GM23338 (cell line): ENCODE data around the gene UQCR11. TPM values are rescaled to one million over a fixed set of nuclear protein-coding genes. Genes with fewer than 3 reads are reported as not detected.

Source experiments
- ATAC-seq: fragments of 200-7000 bp; cut with Tn5 transposase; 3 replicates; pipeline ENCODE4 v1.9.1; 2020
- DNase-seq: peaks from one replicate; pipeline ENCODE4 v3.0.0-alpha.2; 2015; ENCODE audit warnings: low spot score
- H2AFZ ChIP-seq: fragments of 200-600 bp; sonication (generic); 2 replicates; pipeline ENCODE4 v1.8.0; 2016; ENCODE audit warnings: antibody characterized with exemption, mild to moderate bottlenecking, moderate library complexity
- H3F3A ChIP-seq: fragments of 200-600 bp; sonication (generic); replicated peaks from 2 replicates; pipeline ENCODE4 v1.8.0; 2017; ENCODE audit warnings: antibody characterized with exemption, mixed run types, low read depth
- H3K27ac ChIP-seq: fragments of 200-600 bp; sonication (generic); 2 replicates; pipeline ENCODE4 v1.6.1; 2016; ENCODE audit warnings: low read depth
- H3K27me3 ChIP-seq: fragments of 200-600 bp; sonication (generic); 2 replicates; pipeline ENCODE4 v1.8.0; 2016; ENCODE audit warnings: mild to moderate bottlenecking, mixed run types, moderate library complexity; ENCODE audit not compliant: insufficient read depth
- H3K36me3 ChIP-seq: fragments of 200-600 bp; sonication (generic); 2 replicates; pipeline ENCODE4 v1.8.0; 2016; ENCODE audit warnings: mild to moderate bottlenecking; ENCODE audit not compliant: insufficient read depth
- H3K4me1 ChIP-seq: fragments of 200-600 bp; sonication (generic); 2 replicates; pipeline ENCODE4 v1.8.0; 2016; ENCODE audit warnings: mild to moderate bottlenecking, moderate library complexity; ENCODE audit not compliant: insufficient read depth
- H3K4me2 ChIP-seq: fragments of 200-600 bp; sonication (generic); 2 replicates; pipeline ENCODE4 v1.7.1; 2017; ENCODE audit warnings: mixed run types
- H3K4me3 ChIP-seq: fragments of 200-600 bp; sonication (generic); 2 replicates; pipeline ENCODE4 v1.6.1; 2016; ENCODE audit warnings: mixed run types
- H3K79me2 ChIP-seq: fragments of 200-600 bp; sonication (generic); replicated peaks from 2 replicates; pipeline ENCODE4 v1.8.0; 2017; ENCODE audit warnings: mild to moderate bottlenecking; ENCODE audit not compliant: insufficient read depth
- H3K9me2 ChIP-seq: fragments of 200-600 bp; sonication (generic); 2 replicates; pipeline ENCODE4 v1.8.0; 2017; ENCODE audit not compliant: insufficient read depth
- H4K20me1 ChIP-seq: fragments of 200-600 bp; sonication (generic); replicated peaks from 2 replicates; pipeline ENCODE4 v1.8.0; 2017; ENCODE audit warnings: mild to moderate bottlenecking; ENCODE audit not compliant: insufficient read depth
- H3K27ac Mint-ChIP-seq: 2 replicates; pipeline ENCODE4 v1.8.0; 2020; ENCODE audit warnings: inconsistent platforms, mild to moderate bottlenecking, moderate library complexity, mixed read lengths
- H3K27me3 Mint-ChIP-seq: 3 replicates; pipeline ENCODE4 v1.8.0; 2022; ENCODE audit warnings: low read depth, mild to moderate bottlenecking, moderate library complexity, mixed read lengths, inconsistent platforms; ENCODE audit not compliant: insufficient read depth, poor library complexity
- H3K36me3 Mint-ChIP-seq: 3 replicates; pipeline ENCODE4 v1.8.0; 2021; ENCODE audit warnings: low read depth, mild to moderate bottlenecking, inconsistent platforms, moderate library complexity, mixed read lengths
- H3K4me1 Mint-ChIP-seq: 3 replicates; pipeline ENCODE4 v1.8.0; 2020; ENCODE audit warnings: mild to moderate bottlenecking, inconsistent platforms, mixed read lengths
- H3K4me3 Mint-ChIP-seq: 3 replicates; pipeline ENCODE4 v1.8.0; 2021; ENCODE audit warnings: moderate library complexity, mild to moderate bottlenecking, inconsistent platforms, mixed read lengths
- H3K9me3 Mint-ChIP-seq: 3 replicates; pipeline ENCODE4 v1.8.0; 2020; ENCODE audit warnings: moderate library complexity, mild to moderate bottlenecking, inconsistent platforms, mixed read lengths
- CREB1 ChIP-seq: fragments of 250-450 bp; sonication (Bioruptor Pico); IDR thresholded peaks from 2 replicates; pipeline ENCODE4 v1.5.0; 2020; ENCODE audit warnings: low read depth, mild to moderate bottlenecking, moderate library complexity
- EZH2 ChIP-seq: fragments of 200-600 bp; sonication (generic); IDR thresholded peaks from one replicate; pipeline ENCODE4 v1.8.0; 2017; ENCODE audit warnings: antibody characterized with exemption, mild to moderate bottlenecking, low read depth; ENCODE audit not compliant: unreplicated experiment
- EZH2phosphoT487 ChIP-seq: fragments of 200-600 bp; sonication (generic); IDR thresholded peaks from one replicate; pipeline ENCODE4 v1.8.1; 2018; ENCODE audit warnings: antibody characterized with exemption; ENCODE audit not compliant: unreplicated experiment
- JUNB ChIP-seq: IDR thresholded peaks from one replicate; pipeline ENCODE4 v1.6.1; 2016; ENCODE audit warnings: antibody characterized with exemption; ENCODE audit not compliant: unreplicated experiment
- NANOG ChIP-seq: IDR thresholded peaks from 2 replicates; pipeline ENCODE4 v1.6.1; 2016; ENCODE audit warnings: antibody characterized with exemption, borderline replicate concordance
- POLR2AphosphoS5 ChIP-seq: IDR thresholded peaks from 2 replicates; pipeline ENCODE4 v1.6.1; 2016; ENCODE audit warnings: antibody characterized with exemption, low read depth
- REST ChIP-seq: IDR thresholded peaks from one replicate; pipeline ENCODE4 v1.6.1; 2018; ENCODE audit warnings: antibody characterized with exemption; ENCODE audit not compliant: unreplicated experiment
- STAT1 ChIP-seq: IDR thresholded peaks from one replicate; pipeline ENCODE4 v1.6.1; 2016; ENCODE audit warnings: antibody characterized with exemption; ENCODE audit not compliant: unreplicated experiment
- ZNF114 ChIP-seq: fragments of 250-450 bp; sonication (Bioruptor Pico); IDR thresholded peaks from 2 replicates; pipeline ENCODE4 v1.5.0; 2020; ENCODE audit warnings: mild to moderate bottlenecking, moderate library complexity
- ZNF331 ChIP-seq: fragments of 250-450 bp; sonication (Bioruptor Pico); IDR thresholded peaks from 2 replicates; pipeline ENCODE4 v1.5.0; 2020; ENCODE audit warnings: low read depth, mild to moderate bottlenecking, moderate library complexity
- polyA plus RNA-seq: library from polyadenylated mRNA; unstranded; fragments of >200 nt; fragmentation: Nextera tagmentation; extraction: Ambion mirVana; gene quantifications from 2 replicates; pipeline ENCODE4 v1.2.1, GENCODE V29; 2016
- total RNA-seq: library from RNA; depleted of rRNA; stranded (reverse); fragments of >200 nt; shearing (Covaris generic); gene quantifications from 2 replicates; pipeline ENCODE4 v1.2.3, GENCODE V29; 2014
- TF ChIP-seq, protein P1 (sequence below): fragments of 250-450 bp; sonication (Bioruptor Pico); IDR thresholded peaks from 2 replicates; pipeline ENCODE4 v1.5.0; 2020; ENCODE audit warnings: mild to moderate bottlenecking, moderate library complexity
- TF ChIP-seq, protein P2 (sequence below), 2 experiments: fragments of 200-600 bp in 1 of 2; sonication (generic) in 1 of 2; conservative IDR thresholded peaks; 2 replicates each; pipeline versions ENCODE4 v1.5.1 to v1.6.1; 2016 to 2017; ENCODE audit warnings: antibody characterized with exemption in 2 of 2, low read depth in 2 of 2, mild to moderate bottlenecking in 2 of 2, moderate library complexity in 1 of 2
- TF ChIP-seq, protein P3 (sequence below): IDR thresholded peaks from 2 replicates; pipeline ENCODE4 v1.6.1; 2016; ENCODE audit warnings: antibody characterized with exemption

Gene UQCR11
- total and polyA plus RNA-seq, 2 experiments from 2014 or later = 46.4 to 413 TPM

DNA sequence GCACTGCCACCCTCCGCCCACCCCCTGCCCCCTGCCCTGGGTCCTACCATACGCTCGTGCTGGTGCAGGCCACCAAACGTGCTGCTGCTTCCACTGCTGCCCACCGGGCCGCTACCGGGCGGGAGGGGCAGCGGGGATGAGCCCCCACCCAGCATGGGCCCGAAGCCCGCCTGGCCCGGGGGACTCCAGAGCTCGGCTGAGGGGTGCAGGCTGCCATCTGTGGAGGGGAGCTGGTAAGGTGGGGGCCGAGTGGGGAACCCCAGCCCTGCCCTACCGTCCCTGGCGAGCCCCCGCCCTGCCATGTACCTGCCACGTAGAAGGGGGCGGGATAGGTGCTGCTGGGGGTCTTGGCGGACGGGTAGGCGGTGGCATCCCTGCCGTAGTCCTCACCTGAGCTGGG is 16.7 kb upstream of the UQCR11 start:
- no peak overlapping the region for H3K4me3 ChIP-seq

More for the DNA sequence above, 16.7 kb upstream of the UQCR11 start:
- Histone ChIP-seq H3K27ac (no peak overlapping the region), H3K36me3 (peaks cover 11% of the 10 kb centered on the region), H4K20me1 (peaks cover 21% of the 10 kb centered on the region), H3F3A (peaks cover 16% of the 10 kb centered on the region; the same call in 1 of the 2 replicates), H3K4me1 (no peaks in the 10 kb centered on the region), H3K79me2 (peaks cover 9% of the 10 kb centered on the region), H2AFZ (no peak overlapping the region), H3K4me2 (no peak overlapping the region), H3K9me2 (no peaks in the 10 kb centered on the region), H3K27me3 (no peaks in the 10 kb centered on the region)
- Mint-ChIP-seq H3K36me3 (peaks cover 68% of the 10 kb centered on the region), H3K9me3 (peaks cover 3% of the 10 kb centered on the region; the same call in 1 of the 3 replicates), H3K4me1 (peaks cover 18% of the 10 kb centered on the region), H3K27ac (no peak overlapping the region), H3K27me3 (peaks cover 28% of the 10 kb centered on the region), H3K4me3 (no peak overlapping the region)
- ATAC-seq = no peak
- TF ChIP-seq REST (no peak), POLR2AphosphoS5 (no peak), STAT1 (no peak), ZNF114 (CRISPR knock-in tag) (no peak), EZH2phosphoT487 (no peak), EZH2 (no peak), NANOG (no peak), CREB1 (no peak), JUNB (no peak), ZNF331 (CRISPR knock-in tag) (no peak)
- TF ChIP-seq, protein P1, sequence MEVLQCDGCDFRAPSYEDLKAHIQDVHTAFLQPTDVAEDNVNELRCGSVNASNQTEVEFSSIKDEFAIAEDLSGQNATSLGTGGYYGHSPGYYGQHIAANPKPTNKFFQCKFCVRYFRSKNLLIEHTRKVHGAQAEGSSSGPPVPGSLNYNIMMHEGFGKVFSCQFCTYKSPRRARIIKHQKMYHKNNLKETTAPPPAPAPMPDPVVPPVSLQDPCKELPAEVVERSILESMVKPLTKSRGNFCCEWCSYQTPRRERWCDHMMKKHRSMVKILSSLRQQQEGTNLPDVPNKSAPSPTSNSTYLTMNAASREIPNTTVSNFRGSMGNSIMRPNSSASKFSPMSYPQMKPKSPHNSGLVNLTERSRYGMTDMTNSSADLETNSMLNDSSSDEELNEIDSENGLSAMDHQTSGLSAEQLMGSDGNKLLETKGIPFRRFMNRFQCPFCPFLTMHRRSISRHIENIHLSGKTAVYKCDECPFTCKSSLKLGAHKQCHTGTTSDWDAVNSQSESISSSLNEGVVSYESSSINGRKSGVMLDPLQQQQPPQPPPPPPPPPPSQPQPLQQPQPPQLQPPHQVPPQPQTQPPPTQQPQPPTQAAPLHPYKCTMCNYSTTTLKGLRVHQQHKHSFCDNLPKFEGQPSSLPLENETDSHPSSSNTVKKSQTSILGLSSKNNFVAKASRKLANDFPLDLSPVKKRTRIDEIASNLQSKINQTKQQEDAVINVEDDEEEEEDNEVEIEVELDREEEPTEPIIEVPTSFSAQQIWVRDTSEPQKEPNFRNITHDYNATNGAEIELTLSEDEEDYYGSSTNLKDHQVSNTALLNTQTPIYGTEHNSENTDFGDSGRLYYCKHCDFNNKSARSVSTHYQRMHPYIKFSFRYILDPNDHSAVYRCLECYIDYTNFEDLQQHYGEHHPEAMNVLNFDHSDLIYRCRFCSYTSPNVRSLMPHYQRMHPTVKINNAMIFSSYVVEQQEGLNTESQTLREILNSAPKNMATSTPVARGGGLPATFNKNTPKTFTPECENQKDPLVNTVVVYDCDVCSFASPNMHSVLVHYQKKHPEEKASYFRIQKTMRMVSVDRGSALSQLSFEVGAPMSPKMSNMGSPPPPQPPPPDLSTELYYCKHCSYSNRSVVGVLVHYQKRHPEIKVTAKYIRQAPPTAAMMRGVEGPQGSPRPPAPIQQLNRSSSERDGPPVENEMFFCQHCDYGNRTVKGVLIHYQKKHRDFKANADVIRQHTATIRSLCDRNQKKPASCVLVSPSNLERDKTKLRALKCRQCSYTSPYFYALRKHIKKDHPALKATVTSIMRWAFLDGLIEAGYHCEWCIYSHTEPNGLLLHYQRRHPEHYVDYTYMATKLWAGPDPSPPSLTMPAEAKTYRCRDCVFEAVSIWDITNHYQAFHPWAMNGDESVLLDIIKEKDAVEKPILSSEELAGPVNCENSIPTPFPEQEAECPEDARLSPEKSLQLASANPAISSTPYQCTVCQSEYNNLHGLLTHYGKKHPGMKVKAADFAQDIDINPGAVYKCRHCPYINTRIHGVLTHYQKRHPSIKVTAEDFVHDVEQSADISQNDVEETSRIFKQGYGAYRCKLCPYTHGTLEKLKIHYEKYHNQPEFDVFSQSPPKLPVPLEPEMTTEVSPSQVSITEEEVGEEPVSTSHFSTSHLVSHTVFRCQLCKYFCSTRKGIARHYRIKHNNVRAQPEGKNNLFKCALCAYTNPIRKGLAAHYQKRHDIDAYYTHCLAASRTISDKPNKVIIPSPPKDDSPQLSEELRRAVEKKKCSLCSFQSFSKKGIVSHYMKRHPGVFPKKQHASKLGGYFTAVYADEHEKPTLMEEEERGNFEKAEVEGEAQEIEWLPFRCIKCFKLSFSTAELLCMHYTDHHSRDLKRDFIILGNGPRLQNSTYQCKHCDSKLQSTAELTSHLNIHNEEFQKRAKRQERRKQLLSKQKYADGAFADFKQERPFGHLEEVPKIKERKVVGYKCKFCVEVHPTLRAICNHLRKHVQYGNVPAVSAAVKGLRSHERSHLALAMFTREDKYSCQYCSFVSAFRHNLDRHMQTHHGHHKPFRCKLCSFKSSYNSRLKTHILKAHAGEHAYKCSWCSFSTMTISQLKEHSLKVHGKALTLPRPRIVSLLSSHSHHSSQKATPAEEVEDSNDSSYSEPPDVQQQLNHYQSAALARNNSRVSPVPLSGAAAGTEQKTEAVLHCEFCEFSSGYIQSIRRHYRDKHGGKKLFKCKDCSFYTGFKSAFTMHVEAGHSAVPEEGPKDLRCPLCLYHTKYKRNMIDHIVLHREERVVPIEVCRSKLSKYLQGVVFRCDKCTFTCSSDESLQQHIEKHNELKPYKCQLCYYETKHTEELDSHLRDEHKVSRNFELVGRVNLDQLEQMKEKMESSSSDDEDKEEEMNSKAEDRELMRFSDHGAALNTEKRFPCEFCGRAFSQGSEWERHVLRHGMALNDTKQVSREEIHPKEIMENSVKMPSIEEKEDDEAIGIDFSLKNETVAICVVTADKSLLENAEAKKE (CRISPR knock-in tag) = no peak
- TF ChIP-seq, protein P2, sequence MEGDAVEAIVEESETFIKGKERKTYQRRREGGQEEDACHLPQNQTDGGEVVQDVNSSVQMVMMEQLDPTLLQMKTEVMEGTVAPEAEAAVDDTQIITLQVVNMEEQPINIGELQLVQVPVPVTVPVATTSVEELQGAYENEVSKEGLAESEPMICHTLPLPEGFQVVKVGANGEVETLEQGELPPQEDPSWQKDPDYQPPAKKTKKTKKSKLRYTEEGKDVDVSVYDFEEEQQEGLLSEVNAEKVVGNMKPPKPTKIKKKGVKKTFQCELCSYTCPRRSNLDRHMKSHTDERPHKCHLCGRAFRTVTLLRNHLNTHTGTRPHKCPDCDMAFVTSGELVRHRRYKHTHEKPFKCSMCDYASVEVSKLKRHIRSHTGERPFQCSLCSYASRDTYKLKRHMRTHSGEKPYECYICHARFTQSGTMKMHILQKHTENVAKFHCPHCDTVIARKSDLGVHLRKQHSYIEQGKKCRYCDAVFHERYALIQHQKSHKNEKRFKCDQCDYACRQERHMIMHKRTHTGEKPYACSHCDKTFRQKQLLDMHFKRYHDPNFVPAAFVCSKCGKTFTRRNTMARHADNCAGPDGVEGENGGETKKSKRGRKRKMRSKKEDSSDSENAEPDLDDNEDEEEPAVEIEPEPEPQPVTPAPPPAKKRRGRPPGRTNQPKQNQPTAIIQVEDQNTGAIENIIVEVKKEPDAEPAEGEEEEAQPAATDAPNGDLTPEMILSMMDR (conservative IDR thresholded peaks at IDR 0.05; ENCODE audit: low read depth in 2 of 2) = no peak
- TF ChIP-seq, protein P3, sequence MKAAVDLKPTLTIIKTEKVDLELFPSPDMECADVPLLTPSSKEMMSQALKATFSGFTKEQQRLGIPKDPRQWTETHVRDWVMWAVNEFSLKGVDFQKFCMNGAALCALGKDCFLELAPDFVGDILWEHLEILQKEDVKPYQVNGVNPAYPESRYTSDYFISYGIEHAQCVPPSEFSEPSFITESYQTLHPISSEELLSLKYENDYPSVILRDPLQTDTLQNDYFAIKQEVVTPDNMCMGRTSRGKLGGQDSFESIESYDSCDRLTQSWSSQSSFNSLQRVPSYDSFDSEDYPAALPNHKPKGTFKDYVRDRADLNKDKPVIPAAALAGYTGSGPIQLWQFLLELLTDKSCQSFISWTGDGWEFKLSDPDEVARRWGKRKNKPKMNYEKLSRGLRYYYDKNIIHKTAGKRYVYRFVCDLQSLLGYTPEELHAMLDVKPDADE = no peak
- DNase-seq = no peak
